ENCODE data around the gene PGAM2.

The PGAM2 gene

DNA sequence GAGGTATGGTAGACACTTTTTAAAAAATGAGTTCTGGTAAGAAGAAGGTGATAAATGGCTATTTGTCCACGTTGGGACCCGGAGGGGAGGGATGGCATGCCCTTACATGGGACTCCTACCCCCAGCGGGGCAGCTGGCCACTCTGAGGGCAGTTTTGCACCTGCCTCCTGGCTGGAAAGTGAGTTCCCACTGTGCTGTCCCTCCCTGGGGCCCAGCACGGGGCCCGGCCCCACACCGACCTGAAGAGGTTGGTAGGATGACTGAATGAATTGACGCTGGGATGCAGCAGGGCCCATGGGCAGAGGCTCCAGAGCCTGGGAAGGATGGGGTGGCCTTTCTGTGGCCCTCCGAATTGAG is 38.2 kb upstream of the PGAM2 start:
- no peak for DNase-seq

DNA sequence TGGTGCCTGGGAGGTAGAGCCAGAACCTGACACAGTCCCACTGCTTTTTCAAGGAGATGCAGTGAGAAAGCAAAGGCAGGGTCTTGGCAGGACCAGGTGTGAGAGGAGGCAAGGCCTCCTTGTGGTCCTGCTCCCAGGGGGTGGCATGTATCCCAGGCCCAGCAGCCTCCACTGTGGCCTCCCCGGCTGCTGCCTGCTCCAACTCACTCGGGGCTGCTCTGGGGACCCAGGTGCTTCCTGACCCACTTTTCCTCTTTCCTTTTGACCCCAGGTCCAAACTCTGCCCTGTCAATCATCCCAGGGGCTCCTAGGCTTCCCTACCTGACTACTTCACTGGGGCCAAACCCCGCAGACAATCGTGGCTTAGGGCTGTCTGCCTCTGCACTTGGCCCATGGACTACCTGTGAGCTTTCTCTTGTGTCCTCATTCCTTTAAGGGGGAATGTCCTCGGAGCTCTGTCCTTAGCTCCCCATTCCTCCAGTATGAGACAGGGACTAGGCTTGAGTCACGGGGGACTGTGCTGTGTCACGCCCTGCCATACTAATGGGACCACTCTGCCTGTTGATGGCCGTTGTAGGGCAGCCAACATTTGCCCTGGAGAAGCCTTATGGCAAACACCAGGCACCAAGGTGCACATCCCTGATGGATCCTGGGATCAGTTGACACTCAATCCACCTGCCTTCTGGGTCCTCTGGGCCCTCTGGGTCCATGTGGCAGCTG is 37.6 kb upstream of the PGAM2 start:
- peak in 1 of 2 experiments; percentile 20 for DNase-seq

DNA sequence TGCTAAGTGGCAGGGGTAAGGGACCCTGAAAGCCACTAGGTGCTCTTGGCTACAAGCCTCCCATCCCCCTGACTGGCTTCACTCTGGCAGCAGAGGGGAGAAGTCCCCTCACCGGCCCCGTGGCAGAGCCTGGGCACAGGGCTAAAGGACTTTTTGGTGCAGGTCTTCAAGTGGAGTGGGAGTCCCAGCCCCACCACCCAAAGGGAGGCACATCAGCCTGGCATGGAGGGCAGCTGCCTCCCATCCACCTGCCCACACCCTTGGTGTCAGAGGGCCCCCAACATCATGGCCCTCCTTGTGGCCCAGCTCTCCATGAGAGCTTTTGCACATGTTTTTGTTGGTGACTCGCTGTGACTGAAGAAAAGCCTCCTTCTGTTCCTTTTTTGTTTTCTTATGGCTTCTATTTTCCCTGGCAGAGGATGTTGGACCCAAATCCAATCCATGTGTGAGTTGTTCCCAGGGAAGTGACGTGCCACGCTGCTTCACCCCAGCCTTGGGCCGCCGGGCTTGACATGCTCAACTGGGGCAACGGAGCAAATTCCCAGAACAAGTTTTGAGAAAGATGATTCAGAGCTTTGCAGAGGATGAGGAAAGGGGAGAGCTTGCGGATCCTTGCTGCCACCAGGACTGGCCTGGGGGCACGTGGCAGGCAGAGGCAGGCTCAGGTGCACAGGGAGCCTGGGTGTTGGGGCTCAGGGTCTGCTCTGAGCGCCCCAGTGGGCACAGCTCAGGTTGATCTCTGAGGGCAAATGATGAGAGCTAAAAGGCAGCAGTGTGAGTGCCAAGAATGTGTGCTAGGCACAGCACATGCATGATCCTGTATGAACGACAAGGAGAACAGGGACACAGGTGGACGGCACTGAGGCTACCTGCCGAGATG is 36.8 kb upstream of the PGAM2 start:
- no peak for DNase-seq

DNA sequence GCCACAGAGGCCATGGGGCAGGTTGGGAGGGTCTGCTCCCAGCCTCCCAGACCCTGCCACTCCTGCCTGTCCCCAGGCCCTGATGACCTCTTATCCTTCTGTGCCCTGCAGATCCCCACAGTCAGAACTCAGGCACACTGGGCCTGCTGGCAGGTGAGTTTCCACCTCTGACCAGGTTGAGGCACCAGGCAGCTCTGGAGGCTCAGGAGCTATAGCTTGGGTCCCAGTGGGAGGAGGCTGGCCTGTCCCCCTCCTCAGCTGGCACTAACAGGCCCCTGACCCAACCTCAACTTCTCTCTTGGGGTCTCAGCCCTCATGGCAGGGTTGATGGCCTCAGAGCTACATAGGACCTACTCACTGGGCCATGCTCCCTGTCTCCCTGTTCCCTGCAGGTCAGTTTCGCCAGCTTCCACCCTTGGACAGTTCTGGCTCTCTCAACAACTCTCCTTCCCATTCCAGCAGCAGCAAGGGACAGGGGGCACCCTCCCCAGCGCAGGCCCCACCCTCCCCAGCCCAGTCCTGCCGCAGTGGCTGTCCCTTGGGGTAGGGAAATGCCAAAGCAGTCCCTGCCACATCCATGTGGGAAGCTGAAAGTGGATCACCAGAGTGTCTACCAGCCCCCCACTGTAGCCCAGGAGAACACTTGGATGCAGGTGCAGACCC is 36.1 kb upstream of the PGAM2 start:
- no peak for DNase-seq

DNA sequence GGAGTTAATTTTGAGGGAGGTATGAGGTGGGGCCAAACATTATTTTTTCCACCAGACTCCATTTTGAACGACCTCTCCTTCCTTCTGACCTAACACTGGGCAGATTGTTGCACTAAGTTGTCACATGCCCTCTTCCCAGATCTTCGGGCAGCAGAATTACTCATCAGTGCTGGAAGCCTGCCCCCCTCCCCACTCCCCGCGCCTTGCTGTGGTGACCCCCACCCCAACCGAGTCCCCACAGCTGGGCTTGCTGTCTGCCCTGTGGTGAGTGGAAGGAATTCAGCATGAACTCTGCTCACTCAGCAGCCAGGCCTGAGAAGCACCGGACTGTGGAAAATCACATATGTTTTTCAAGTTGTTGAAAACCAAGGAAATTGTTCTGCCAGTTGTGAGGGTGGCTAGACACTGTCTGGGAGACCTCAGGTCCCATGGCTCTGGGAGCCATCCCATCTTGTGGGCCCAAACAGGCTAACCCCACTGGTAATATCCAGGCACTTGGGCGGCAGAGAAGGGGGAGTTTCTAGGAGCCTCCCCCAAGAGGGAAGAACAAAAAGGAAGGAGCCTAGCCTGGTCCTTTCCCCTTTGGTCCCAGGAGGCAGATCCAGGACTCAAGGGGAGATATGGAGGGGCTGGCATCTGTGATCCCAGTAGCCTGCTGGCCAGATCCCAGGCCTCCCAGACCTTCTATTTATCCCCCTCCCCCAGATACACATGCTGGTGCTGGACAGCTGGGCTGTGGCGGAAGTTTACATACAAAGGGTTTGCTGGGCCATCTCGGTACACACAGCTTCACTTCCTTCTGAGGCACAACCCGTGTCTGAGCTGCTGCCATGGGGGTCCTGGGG is 35.3 kb upstream of the PGAM2 start:
- DNase-seq: no peak

DNA sequence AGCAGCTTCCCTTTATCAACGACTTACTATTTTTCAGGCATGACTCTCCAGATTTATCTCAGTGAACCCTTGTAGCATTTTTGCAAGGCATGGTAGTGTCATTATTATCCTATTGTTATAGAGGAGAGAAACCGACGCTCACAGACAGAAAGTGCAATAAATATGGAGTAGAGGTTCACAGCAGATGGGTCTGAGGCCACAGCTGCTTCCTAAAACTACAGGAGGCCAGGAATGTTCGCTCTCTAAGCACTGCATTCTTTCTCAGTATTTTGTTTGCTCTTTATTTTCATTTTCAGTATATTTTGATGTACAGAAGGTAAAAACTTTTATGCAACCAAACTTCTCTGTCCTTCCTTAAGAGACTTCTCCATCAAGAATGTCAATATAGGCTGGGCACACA is 34.3 kb upstream of the PGAM2 start:
- DNase-seq: no peak

DNA sequence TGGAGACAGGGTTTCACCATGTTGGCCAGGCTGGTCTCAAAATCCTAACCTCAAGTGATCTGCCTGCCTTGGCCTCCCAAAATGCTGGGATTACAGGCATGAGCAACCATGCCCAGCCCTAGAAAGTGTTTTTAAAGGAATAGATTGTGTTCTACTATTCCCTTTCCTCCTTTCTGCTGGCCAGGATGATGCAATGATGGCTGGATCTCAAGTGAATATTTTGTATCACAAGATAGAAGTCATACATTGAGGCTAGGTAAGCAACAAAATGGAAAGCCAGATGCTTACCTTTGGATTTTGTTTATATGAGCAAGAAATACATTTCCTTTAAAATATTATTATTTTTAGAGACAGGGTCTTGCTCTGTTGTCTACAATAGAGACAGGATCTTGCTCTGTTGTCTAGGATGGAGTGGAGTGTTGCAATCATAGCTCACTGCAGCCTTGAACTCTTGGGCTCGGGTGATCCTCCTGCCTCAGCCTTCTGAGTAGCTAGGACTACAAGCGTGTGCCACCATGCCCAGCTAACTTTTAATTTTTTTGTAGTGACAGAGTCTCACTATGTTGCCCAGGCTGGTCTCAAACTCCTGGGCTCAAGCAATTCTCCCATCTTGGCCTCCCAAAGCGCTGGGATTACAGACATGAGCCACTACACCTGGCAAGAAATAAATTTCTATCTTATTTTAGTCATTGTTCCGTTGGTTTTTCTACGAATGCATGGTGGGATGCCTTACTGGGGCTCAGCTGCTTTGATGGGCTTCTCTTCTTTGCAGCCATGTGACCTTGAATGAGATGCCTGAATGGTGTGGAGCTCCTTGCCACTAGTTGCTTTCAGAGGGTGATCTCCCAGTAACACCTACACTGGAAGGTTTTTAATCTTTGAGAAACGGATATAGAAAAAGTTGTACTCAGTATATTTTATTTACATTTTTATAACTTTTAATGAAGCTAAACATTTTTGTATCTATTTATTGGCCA is 33.0 kb upstream of the PGAM2 start:
- DNase-seq: no peak

DNA sequence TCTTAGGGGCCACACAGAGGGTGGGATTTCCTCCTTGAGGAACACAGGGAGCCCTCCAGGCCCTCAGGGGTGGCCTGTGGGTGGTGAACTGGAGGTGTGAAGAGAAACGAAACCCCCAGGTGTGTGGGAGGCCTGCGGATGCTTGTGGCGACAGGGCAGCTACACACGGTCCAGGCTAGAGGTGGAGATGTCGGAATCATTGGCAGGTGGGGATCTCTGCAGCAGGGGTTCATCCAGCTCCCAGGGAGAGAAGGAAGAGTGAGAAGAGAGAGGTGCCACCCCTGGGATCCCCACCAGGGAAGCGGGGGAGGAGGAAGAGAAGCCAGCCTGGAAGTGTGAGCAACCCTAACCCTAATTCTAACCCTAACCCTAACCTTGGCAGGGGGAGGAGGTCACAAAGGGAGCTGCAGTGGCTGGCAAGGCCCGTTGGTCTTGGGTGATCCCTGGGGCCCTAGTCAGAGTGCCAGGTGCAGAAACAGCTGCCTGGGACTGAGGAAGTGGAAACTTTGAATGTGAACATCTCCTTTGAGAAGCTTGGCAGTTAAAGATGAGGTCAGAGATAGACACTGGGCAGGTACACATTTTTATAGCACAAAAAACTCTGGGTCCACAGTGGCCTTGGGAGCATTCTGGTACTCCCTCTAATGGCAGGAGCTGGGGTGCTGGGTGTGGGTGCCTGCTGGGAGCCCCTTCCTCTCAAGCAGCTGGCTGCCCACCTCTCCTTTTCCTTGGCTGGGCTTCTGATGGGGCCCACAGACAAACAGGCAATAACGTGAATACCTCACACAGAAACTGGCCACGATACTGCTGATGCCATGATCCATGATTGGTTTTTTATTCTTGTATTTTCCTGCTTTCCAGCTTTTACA is 31.9 kb upstream of the PGAM2 start:
- peak in 1 of 2 experiments; percentile 51 for DNase-seq

DNA sequence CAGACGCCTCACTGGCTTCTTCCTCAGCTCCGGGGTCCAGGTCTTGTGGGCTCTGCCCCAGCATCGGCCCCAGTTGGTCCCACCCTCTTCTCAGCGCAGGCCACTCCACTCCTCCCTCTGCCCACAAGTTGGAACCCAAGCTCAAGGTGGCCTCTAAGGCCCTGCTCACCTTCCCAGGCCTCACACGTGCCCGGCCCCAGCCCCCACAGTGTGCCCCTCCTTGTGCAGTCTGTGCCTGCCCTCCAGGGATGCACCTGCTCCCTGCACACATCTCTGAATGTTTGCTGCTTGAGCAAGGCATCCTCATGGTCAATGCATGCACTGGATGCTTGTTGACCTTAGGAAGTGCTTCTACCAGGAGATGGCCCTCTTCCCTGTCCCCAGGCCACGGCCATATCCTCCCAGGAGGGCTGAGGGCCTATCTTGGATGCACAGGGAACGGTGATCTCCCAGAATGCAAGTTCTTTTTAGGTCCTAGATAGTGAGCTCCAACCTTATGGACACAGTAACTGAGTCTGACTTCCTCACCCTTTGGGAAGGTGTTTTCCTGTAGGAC is 31.0 kb upstream of the PGAM2 start:
- DNase-seq: no peak

DNA sequence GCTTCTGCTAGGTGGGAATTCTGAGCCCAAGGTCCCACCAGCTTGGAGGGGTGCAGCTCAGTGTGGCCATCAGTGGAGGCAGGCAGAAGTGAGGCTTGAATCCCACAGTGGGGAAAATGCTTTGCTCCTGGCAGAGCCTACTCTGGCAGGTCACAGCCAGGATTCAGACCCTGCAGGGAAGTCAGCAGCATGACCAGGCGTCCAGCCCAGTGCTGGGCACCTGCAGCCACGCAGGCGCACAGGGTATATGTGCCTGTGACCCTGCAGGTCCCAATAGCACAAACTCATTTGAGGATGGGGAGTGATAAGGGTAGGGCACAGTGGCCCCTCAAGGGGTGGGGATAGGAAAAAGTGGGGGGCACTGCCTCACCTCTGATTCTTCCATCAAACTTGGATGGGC is 30.4 kb upstream of the PGAM2 start:
- no peak for DNase-seq

DNA sequence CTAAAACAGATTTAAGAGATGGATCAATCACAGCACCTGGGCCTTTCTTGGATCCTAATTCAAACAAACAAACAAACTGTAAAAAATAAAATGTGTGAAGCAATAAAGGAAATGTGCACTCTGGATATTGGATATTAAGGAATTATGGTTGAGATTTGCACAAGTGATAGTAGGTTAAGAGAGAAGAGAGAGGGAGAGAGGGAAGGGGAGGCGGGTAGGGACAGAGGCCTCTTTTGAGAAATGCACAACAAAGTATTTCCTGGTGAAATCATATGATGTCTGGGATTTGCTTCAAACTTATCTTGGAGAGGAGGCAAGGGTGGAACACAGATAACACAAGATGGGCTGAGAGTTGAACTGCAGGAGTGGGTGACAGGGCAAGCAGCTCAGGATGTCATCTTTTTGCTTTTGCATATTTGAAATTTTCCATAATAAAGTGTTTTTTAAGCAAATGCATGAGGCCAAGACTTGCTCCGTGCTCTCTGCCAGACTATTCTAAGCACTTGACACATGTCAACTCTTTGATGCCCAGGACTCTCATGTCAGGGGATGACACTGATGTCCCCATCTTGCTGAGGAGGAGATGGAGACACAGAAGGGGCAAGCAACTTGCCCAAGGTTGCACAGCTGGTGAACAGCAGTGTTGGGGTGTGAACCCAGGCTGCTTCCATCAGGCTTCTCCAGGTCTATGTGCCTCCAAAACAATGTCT is 29.7 kb upstream of the PGAM2 start:
- DNase-seq: no peak

DNA sequence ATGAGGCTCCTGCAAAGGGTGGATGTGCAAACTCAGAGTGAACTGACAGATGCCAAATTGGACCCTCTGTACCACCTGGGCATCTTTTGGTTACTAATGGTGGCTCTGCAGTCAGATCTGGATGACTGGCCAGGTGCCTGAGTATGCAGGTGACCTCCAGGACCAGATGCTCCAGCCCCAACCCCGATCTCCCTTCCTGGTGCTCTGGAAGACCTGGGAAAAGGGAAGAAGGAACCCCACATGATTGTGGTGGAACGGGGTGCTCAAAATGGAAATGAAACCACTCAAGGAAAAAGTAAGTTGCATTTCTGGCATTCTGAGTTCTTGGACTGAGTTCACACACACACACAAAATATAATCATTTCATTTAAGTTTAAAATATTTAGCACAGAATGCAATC is 29.0 kb upstream of the PGAM2 start:
- DNase-seq: no peak

DNA sequence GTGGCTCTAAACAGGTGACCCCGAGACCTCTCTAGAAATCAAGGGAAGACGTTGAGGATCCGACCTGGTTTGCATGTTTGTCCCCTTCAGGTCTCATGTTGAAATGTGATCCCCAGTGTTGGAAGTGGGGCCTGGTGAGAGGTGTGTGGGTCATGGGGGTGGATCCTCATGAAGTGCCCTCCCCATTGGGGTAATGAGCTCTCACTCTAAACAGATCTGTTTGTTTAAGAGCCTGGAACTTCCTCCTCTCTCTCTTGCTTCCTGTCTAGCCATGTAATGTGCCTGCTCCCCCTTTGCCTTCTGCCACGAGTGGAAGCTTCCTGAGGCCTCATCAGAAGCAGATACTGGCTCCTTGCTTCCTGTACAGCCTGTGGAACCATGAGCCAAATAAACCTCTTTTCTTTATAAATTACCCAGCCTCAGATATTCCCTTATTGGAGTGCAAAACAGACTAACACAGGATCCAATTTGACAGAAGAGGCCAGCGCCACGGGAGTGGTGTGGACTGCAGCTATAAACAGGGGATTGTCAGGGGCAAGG is 27.8 kb upstream of the PGAM2 start:
- no peak for DNase-seq

DNA sequence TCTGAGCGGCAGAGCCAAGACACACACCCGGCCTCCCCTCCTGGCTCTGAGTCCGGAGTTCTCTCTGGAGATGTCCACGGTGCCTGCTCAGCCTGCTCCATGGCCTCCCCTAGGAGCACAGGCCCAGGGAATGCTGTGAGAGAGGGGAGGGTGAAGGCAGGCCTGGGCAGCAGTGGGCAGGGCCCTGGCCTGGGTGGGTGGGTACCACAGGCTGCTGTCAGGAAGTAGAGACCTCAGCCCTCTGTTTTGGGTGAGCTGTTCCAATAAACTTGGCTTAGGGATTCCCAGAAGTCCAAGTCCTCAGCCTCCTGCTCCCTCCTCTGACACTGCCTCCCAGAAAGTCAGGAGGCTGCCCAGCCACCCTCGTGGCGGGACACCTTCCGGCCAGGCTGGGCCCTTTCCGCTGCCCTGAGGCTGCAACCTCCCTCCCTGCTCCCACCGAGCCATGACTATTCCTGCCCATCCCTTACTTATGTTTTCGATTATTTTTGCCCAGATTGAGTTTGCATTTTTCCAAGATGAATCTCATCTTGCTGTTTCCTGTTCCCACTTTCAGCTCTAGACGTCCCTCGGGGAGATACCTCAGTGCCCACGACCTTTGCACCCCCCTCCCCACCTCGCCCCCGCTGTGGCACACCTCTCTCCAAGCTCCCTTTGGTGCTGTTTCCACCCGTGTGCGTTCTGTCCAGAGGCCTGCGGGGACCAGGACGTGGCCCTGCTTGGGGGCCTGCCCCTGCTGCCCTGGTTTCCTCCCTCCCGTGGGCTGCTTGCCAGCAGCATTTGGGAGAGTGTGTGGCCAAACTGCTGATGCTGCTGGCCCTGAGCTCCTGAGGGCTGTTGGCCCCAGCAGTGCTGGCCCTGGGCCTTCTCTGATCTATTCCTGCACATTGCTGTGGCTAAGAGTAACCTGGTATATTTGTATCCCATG is 22.8 kb upstream of the PGAM2 start:
- DNase-seq: no peak

DNA sequence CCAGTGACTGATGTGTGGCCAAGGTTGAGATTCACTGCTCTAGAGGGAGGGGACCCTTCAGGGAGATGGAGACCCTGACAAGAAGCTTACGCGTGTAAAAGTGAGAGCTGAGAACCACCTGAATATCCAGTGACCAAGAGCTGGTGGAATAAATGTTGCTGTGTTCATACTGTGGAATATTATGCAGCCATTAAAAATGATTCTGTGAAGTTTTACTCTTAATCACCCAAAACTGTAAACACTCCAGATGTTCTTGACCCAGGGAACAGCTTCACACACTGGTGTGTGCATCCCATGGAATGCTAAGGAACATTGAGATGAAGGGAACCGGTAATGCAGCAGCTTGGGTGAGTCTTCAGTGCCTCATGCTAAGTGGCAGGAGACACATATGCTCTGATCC is 21.3 kb upstream of the PGAM2 start:
- no peak for DNase-seq

DNA sequence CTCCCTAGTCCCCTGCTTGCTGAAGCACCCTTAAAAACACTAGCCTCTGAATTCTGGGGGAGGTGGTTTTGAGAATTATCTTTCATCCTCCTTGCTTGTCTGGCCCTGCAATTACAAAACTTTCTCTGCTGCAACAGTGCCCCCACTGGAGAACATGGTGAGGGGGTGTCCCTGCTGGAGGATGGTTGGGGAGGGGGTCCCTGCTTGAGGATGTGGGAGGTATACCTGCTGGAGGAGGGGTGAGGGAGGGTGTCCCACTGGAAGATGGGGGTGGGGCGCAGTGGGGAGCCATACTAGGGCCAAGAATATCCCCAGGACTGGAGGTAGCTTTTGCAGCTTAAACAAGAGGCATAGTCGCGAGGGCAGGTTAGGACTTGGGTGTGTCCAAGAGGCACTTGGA is 20.2 kb upstream of the PGAM2 start:
- DNase-seq: no peak

DNA sequence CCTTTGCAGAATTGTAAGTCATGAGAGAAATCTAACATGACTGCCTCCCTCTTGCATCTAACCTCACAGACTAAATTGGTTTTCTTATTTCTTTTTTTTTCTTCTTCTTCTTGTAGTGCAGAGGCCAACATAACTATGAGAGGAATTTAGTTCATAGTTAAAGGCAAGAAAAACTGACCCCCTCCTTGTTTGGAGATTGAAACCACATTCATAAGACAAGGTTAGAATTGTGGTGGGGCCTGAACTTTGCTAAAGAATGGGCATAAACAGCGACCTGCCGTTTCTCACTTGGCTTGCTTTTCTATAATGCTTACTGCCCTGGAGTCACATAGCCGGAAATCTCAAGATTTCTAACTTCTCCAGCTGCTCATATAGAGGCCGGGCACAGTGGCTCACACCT is 19.3 kb upstream of the PGAM2 start:
- DNase-seq: no peak

DNA sequence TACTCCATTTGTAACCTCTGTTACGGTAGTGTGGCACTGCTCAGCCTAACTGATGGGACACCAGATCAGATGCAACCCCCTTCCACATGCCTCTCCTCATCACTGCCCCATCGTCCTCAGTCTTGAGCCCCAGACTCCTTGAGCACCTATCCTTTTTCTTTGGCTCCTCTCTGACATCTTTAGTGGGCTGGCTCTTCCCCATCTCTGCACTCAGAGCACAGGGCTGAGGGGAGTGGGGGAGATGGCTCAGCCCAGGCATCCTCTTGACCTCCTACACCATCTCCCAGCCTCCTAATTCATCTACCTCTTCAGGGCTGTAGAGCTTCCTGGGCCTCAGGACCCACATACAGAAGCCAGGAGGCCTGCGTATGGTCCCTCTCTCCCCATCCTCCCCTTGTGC is 18.4 kb upstream of the PGAM2 start:
- DNase-seq: no peak

Measured in activated T-cell treated with anti-CD3 and anti-CD28 coated beads, Interleukin-2, amount 50 U/mL, for 48 hours (primary cell).